ENCODE results near the gene ARHGEF26.

DNA sequence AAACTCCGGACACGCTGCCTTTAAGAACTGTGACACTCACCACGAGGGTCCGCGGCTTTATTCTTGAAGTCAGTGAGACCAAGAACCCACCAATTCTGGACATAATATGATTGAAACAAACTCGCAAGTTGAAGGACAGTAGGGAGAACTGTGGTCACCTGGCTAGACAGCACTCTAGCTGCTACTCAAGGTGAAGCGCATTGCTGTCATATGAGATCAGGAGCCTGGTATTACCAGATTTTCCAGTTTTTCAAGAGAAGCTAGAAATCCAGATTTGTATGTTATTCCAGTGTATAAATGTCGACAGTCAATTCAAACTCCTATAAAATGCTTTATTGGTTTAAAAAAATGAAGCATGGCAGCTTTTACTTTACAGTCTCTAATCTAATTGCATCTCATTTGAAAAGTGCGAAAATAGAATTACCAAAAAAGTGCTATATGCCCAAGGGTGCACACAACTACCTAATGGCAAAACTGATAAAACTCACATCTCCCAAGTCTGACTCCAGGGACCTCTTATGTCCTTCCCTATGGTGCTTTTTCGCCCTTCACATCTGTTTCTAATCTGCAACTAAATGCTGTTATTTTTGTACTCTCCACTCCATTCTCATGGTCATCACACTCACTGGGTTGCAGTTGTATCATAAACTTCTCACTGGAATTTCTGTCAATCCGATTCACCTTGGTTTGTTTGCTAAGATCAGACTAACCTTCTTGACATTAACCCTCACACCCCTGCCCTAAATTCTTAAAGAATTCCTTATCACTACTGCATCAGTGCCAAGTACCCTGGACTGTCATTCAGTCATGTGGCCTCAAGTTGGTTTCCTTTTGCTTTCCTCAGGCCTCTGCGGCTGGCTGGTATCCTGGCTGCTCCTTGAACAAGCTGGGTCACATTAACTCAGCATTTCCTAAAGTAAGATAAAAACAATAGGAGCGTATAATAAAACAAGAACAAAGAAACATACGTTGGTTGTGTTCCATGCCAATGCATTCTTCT is 31.5 kb upstream of the ARHGEF26 start:
- TF ChIP-seq CTCF (IDR thresholded peaks at IDR 0.05; ENCODE audit: borderline replicate concordance, extremely low read depth, low read length, poor library complexity, severe bottlenecking), result no peak
- TF ChIP-seq EZH2 (IDR thresholded peaks at IDR 0.05; ENCODE audit: borderline replicate concordance, low read depth, low read length, severe bottlenecking), result no peak

All from DND-41 (cell line).